Jurkat, Clone E6-1 (cell line): ENCODE measurements around the gene DIRAS1.

ENCODE experiments used
- DNase-seq: peaks from one replicate; pipeline ENCODE4 v3.0.0-alpha.2; 2011; ENCODE audit warnings: low read depth, low spot score
- H3K4me3 ChIP-seq: 2 replicates; pipeline ENCODE4 v1.5.1; 2011; ENCODE audit warnings: mild to moderate bottlenecking, low read length, control low read depth, moderate library complexity

DIRAS1 gene

DNA sequence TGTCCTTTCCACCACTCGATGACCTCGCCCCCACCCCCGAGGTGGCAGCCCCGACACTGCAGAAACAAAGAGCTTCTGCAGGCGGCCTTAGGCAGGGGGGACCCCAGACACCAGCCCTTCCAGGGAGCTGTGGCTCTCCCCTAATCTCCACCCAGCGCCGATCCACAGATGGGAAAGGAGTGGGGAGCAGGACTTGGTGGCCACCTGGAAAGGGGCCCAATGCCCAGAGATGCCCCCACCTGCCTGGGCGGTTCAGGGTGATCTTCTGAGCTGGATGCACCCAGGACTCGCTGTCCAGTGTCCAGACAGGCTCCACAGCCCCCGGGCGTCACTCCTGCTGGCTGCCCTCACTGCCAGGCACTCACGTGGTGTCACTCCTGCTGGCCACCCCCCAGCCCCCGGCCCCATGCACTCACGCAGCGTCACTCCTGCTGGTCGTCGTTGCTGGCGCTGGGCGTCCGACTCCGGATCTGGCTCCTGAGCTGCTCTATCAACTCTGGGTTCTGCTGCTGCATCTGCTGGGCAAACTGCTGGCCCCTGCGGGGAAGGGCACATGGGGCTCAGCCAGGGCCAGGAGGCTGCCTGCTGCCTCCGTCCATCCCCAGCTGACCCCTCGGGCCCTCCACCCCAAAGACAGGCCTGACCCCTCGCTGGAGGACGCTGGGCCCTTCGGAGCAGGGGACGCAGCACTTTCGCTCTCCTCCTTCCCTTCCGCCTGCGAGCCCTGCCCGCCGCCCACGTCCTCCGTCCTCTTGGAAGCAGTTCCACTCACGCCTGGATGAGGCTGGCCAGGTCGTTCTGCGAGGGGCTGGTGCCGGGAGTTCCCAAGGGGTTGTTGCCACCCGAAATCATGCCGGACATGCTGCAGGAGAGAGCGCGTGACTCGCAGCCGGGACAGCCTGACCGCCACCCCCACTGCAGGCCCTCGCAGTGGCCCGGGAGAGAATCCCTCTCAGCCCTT, 36.0 kb upstream of the DIRAS1 start:
- DNase-seq, result no peak

DNA sequence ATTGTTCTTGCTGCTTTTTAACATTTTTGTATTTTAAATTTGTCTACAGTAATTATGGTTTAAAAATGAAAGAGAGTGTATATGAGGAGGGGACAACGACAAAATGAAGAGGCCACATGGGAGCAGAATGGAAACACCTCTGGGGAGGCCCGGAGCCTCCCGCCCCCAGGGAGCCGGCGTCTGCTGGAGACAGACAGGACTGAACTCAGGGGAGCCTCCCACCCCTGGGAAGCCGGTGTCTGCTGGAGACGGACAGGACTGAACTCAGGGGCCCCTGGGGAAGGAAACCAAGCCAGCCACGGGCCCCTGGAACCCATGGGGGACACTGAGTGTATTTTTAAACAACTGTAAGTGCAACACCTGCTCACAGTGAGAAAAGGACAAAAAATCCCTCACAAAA, 35.3 kb upstream of the DIRAS1 start:
- H3K4me3 ChIP-seq, result no peak overlapping the region

More for the DNA sequence above, 36.0 kb upstream of the DIRAS1 start:
- H3K4me3 ChIP-seq, result no peak overlapping the region

DNA sequence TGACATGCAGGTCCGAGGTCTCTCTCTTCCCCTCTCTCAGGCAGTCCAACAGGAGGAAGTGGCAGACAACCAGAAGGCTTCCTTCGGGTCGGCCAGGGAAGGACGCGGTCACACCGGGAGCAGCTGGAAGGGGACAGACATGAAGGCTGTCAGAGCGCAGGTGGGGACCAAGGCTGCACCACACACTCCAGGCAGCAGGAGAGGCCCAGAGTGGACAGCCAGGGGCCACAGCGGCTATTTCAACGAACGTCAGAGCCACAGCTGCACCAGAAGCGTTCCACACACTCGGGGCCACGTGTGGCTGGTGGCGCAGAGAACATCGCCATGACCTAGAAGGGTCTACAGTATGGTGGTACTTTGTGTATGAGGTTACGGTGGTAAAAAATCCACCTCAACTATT, 34.6 kb upstream of the DIRAS1 start:
- no peak for DNase-seq
- no peak overlapping the region for H3K4me3 ChIP-seq

More for the DNA sequence above, 35.3 kb upstream of the DIRAS1 start:
- no peak for DNase-seq

DNA sequence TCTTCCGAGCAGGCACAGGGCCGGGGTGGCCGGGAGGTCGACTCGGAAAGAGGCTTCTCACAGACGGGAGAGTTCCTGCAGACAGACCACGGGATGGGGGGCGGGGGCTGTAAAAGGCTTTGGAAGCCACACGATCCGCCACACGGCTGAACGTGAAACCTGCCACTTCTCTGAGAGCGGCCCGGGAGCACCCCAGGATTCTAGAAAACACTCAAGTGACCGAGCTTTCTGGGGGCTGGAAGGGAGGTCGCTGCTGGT, 34.2 kb upstream of the DIRAS1 start:
- no peak for DNase-seq
- no peak overlapping the region for H3K4me3 ChIP-seq

DNA sequence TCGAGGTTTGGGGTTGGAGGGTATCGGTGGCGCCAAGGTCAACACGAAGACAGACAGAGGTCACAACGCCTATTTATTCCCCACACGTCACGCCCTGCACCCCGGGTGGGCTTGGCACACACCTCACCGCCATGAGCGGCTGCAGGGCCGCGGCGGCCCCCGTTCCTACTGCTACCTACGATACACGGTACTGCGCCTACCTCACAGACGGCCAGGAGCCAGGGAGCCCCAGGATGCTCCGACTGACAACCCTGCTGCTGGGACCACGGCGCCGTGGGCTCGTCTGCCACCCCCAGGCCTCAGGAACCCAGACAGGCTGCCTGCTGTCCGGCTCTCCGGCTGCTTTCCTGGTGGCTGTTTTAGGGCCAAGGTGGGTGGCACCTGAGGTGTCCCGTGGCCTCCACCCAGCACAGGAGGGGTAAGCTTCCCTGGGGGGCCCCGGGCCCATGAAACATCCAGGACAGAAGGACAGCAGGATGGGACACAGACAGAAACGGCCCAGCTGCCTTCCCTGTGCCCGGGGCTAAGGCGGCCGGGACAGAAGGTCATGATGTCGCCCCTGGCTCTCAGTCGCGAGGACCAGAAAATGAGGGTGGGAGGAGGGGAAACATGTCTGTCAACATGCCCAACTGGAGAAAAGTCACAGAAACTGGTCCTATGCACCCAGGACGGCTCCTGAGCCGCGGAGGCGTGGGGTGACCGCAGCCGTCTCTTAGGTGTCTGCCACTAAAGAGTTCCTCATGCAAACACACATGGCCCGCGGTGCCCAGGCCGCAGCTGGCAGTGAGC, 33.7 kb upstream of the DIRAS1 start:
- no peak for DNase-seq
- H3K4me3 ChIP-seq, result no peak overlapping the region

DNA sequence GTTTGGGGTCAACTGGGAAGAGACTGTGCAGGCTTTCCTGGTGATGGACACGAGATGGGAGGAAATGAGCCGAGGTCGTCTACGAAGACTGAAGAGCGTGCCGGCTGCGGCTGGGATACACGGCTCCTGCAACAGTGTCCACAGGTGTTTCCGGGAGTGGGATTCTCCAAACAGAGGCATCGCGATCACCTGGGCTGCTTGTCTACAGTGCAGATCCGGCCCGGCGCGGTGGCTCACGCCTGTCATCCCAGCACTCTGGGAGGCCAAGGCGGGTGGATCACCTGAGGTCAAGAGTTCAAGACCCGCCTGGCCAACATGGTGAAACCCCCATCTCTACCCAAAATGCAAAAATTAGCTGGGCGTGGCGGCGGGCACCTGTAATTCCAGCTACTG, 30.3 kb upstream of the DIRAS1 start:
- no peak for DNase-seq
- no peak overlapping the region for H3K4me3 ChIP-seq

DNA sequence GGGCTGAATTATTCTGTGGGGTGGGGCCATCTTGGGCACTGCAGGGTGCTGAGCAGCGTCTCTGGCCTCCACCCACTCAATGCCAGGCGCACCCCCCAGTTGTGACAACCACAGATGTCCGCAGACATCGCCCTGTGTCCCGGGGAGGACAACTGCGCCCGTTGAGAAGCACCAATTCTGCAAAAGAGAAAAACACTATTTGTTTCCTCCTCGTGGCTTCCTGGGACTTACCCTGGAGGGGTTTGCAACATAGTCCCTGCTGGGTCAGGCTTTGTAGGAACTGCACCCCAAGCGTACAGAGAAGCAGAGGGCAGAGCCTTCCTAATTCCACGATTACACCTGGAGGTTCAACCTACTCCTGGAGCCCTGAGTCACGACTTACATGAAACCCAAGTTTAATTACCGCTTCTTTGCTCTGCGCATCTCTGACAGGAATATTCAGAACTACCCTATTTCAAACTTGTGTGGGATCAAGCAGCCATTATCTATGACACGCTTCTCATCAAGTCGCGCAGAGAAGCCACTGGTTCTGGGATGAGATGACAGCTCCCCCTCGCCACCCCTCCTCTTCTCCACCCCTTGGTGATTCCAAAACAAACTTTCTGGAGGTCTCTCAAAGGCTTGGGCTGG, 29.8 kb upstream of the DIRAS1 start:
- no peak overlapping the region for H3K4me3 ChIP-seq
- DNase-seq, result no peak

DNA sequence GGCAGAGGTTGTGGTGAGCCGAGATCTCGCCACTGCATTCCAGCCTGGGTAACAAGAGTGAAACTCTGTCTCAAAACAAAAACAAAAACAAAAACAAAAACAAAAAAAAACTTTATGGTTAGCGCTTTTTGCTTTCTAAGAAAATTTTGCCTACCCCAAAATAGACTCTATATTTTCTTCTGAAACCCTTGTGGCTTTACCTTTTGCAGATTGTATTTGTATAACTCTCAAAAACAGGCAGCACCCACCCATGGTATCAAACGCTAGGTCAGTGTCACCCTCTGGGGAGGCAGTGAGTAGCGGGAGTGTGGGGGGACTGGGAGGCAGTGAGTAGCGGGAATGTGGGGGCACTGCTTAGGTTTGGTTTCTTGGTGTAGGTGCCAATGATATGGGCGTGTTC, 26.2 kb upstream of the DIRAS1 start:
- no peak for DNase-seq
- H3K4me3 ChIP-seq, result no peak overlapping the region

DNA sequence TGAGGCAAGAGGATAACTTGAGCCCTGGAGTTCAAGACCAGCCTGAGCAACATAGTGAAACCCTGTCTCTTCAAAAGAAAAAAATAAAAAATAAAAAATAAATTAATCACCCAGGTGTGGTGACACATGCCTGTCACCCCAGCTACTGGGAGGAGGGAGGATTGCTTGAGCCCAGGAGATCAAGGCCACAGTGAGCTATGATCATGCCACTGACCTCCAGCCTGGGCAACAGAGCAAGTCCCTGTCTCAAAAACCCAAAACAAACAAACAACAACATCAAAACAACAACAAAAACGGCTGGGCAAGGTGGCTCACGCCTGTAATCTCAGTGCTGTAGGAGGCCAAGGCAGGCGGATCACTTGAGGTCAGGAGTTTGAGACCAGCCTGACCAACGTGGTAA, 22.9 kb upstream of the DIRAS1 start:
- H3K4me3 ChIP-seq, result no peak overlapping the region
- DNase-seq, result no peak

DNA sequence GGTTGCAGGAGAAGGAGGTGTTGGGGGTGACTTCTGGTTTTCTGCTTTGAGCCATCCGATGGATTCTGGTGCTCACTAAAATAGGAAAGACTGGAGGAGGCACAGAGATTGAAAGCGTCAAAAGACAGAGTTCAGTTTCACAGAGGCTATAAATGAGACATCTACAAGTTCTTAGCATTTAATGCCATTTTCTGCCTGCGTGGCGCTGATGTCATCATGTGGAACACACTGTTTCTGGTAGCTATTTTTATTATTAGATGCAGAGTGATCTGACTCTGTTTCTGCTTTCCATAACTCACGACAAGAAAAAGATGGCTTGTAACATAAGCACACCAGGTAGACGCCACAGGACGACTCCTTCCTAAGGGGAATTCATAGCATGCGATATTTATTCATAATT, 21.9 kb upstream of the DIRAS1 start:
- H3K4me3 ChIP-seq, result no peak overlapping the region
- no peak for DNase-seq

DNA sequence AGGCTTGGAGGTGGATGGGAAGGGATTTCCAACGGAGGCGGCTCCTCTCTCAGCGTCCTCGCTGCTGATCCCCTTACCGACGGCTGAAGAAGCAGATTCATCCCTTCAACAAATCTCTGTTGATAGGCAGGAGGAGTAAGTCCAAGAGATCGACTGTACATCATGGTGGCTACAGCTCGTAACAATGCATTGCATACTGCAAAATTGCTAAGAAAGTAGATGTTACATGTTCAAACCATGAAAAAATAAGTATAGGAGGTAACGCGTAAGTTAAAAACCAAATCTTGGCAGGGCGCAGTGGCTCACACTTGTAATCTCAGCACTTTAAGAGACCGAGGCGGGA, 19.1 kb upstream of the DIRAS1 start:
- peak overlapping the region; percentile 20; the same call in 1 of the 2 replicates for H3K4me3 ChIP-seq
- peak; percentile 4 for DNase-seq

DNA sequence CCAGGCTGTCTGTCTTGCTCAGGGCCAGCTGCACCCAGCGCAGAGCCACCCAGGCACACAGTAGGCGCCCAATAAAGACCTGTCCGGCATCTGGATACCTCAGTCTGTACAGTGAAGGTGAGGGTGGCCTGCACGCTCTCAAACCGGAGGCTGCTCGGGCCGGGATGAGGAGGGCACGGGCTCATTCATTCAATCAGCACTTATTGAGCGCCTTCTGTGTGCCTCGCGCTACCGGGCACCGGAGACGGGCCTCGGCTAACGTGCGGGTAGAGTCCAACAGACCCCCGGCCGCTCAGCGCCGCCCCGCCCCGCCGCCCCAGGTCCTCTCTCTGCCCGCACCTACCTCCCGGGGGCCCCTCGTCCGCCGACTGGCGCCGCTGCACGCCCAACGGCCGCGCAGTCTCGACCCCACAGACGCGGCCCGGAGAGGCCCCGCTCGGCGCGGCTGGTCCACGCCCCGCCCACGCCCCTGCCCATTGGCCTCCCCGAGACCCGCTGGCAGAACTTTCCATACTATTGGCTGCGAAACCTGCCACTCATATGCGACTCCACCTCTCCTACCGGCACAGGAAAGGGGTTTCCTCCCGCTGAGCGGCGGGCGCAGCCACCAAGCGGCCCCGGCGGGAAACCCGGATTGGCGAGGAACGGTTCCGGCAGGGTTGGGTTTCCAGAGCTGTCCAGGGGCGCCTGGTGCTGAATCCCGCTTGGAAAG, 18.6 kb upstream of the DIRAS1 start, which contains the start of gene SLC39A3:
TSS of gene SLC39A3 (minus strand) at position 416 of the 712 bp plus-strand sequence. CDS start 2,760 bp downstream, outside the sequence.
- peak within 1 kb of the TSS; percentile 93 for H3K4me3 ChIP-seq
- peak; percentile 98 for DNase-seq

DNA sequence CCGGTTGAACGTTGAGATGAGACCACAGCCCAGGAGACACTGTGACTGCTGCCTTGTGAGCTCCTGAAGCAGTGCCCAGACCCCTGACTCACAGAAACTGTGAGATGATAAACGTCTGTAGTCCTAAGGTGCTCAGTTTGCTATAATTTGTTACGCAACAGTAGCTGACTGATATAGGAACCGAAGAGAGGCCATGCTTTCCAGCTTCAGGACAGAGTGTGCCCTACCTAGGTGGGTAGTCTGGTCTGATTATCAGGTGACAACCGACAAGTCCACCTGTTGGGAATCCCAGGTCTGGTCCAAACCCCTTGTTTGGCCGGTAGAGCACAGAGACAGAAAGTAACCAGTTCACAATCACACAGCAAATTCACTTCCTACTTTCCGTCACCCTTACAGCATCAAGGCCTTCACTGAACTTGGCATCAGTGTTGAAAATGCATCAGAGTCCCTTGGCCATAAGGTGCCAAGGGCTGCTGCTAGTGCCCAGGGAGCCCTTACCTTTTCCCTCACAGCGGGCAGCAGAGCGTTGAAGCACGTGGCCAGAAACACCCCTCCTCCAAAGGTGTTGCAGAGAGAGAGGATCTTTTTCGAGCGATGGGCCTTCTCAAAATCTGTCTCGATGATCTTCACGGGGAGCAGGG, 15.5 kb upstream of the DIRAS1 start:
- no peak for DNase-seq

DNA sequence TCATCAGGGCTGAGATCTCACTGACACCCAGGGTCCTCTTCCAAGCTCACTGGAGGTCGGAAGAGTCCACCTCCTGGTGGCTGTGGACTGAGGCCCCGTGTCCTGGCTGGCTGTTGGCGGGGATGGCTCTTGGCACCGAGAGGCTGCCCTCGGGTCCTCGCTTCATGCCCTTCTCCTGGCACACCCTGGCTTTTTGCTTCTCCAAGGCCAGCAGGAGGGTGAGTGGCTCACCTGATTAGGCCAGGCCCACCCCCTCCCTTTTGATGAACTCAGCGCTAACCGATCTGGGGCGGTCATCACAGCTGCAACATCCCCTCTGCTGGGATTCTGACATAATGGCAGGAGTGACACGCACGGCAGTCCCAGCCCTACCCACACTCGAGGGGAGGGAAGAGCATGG, 14.2 kb upstream of the DIRAS1 start:
- no peak for DNase-seq
- no peak overlapping the region for H3K4me3 ChIP-seq

More for the DNA sequence above, 15.5 kb upstream of the DIRAS1 start:
- no peak overlapping the region for H3K4me3 ChIP-seq

DNA sequence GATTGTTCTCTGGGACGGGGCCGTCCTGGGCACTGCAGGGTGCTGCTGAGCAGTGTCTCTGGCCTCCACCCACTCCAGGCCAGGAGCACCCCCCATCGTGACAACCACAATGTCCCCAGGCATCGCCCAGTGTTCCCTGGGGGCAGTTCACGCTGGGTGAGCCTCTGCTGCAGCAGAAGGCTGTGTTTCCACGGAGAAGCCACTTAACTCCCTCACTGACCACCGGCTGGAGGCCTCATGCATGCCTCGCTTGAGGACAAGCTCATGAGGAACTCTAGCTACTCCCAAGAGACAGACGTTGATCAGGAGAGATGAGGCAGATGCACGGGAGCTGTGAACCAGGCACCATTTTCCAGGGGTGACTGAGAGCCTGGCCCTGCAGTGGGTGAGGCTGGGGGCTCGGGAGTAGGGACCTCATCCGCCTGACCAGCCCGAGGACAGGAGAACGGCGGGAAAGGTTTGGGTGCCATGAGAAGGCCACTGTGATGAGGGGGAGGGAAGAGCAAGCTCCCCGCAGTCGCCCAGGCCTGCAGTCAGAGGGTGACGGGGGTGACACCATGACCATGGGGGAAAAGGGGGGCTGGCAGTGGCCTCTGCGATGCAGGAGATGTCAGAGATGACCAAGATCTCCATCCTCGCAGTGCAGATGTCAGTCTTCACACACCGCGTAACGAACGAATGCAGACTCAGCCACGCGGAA, 13.6 kb upstream of the DIRAS1 start:
- no peak overlapping the region for H3K4me3 ChIP-seq
- no peak for DNase-seq

DNA sequence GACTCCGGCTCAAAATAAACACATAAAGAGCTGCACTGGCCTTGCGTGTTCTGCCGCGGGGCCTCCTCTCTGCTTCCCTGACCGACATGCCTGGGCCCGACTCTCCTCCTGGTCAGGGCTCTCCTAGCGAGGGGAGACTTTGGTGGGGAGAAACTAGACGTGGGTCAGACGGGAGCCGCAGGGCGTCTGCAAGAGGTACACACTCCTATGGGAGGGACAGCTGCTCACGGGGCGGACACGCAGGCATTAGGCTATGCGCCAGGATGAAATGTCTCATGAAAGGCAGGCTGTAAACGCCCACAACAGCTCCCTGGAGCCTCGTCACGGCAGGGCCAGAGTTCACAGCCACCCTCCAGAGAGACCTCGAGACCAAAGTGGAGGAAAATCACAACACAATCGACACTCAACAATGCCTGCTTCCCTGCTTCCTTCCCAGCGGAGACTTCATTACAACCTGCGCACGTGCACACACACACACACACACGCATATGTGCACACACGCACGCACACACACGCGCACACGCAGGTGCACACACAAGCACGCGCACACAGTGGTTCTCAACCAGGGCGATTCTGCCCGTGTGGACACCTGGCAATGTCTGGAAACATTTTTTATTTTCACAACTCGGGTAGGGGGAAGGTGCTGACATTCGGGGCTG, 12.9 kb upstream of the DIRAS1 start:
- H3K4me3 ChIP-seq, result no peak overlapping the region
- DNase-seq, result no peak

DNA sequence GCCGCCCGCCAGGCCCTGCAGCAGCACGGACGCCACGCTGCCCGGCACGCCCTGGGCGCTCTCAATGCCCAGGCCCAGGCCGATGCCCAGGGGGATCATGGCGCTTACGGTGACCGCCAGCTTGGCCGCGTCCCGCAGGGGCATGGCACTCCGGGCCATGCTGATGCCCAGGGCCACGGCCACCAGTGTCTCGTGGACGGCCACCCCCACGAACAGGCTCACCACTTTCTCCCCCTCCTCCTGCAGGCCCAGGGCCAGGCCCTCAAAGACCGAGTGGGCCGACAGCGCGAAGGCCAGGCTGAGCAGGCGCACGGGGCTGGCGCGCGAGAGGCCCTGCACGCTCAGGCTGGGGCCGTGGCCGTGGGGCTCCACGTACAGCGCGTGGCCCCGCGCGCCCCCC, 11.7 kb upstream of the DIRAS1 start:
- no peak for DNase-seq
- no peak overlapping the region for H3K4me3 ChIP-seq

DNA sequence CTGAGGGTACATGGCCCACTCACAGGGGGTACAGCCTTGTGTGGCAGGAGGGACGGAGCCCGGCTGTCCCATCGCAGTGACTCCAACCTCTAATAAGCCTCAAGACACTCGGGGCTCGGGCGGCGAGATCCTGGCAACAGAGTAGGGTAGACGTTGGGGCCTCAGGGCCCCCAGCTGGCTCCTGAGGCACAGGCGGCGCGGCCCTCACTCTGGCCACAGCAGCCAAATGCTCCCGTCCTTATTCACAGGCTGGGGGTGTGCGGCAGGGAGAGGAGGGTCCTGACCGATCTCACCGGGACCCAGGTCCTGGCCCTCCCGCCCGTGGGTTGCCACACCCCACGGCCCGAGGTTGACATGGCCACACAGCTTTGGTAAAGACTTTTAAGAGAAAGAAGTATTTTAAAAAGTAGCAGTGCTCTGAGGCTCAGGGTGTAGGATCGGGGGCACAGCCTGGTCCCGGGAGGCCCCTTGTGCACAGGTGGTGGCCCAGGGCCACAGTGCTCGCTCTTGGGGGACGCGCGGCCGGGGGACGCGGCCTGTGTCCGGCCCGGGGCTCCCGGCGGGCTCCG, 11.1 kb upstream of the DIRAS1 start:
- DNase-seq, result no peak
- no peak overlapping the region for H3K4me3 ChIP-seq
